GM23338 (cell line): Measurements from ENCODE around the gene MYO5A. TPM values are rescaled to one million over a fixed set of nuclear protein-coding genes. Genes with fewer than 3 reads are reported as not detected.

ENCODE experiments used
- ATAC-seq: fragments of 200-7000 bp; cut with Tn5 transposase; 3 replicates; pipeline ENCODE4 v1.9.1; 2020
- DNase-seq: peaks from one replicate; pipeline ENCODE4 v3.0.0-alpha.2; 2015; ENCODE audit warnings: low spot score
- H2AFZ ChIP-seq: fragments of 200-600 bp; sonication (generic); 2 replicates; pipeline ENCODE4 v1.8.0; 2016; ENCODE audit warnings: antibody characterized with exemption, mild to moderate bottlenecking, moderate library complexity
- H3F3A ChIP-seq: fragments of 200-600 bp; sonication (generic); replicated peaks from 2 replicates; pipeline ENCODE4 v1.8.0; 2017; ENCODE audit warnings: antibody characterized with exemption, mixed run types, low read depth
- H3K27ac ChIP-seq: fragments of 200-600 bp; sonication (generic); 2 replicates; pipeline ENCODE4 v1.6.1; 2016; ENCODE audit warnings: low read depth
- H3K27me3 ChIP-seq: fragments of 200-600 bp; sonication (generic); 2 replicates; pipeline ENCODE4 v1.8.0; 2016; ENCODE audit warnings: mild to moderate bottlenecking, mixed run types, moderate library complexity; ENCODE audit not compliant: insufficient read depth
- H3K36me3 ChIP-seq: fragments of 200-600 bp; sonication (generic); 2 replicates; pipeline ENCODE4 v1.8.0; 2016; ENCODE audit warnings: mild to moderate bottlenecking; ENCODE audit not compliant: insufficient read depth
- H3K4me1 ChIP-seq: fragments of 200-600 bp; sonication (generic); 2 replicates; pipeline ENCODE4 v1.8.0; 2016; ENCODE audit warnings: mild to moderate bottlenecking, moderate library complexity; ENCODE audit not compliant: insufficient read depth
- H3K4me2 ChIP-seq: fragments of 200-600 bp; sonication (generic); 2 replicates; pipeline ENCODE4 v1.7.1; 2017; ENCODE audit warnings: mixed run types
- H3K4me3 ChIP-seq: fragments of 200-600 bp; sonication (generic); 2 replicates; pipeline ENCODE4 v1.6.1; 2016; ENCODE audit warnings: mixed run types
- H3K79me2 ChIP-seq: fragments of 200-600 bp; sonication (generic); replicated peaks from 2 replicates; pipeline ENCODE4 v1.8.0; 2017; ENCODE audit warnings: mild to moderate bottlenecking; ENCODE audit not compliant: insufficient read depth
- H3K9me2 ChIP-seq: fragments of 200-600 bp; sonication (generic); 2 replicates; pipeline ENCODE4 v1.8.0; 2017; ENCODE audit not compliant: insufficient read depth
- H4K20me1 ChIP-seq: fragments of 200-600 bp; sonication (generic); replicated peaks from 2 replicates; pipeline ENCODE4 v1.8.0; 2017; ENCODE audit warnings: mild to moderate bottlenecking; ENCODE audit not compliant: insufficient read depth
- H3K27ac Mint-ChIP-seq: 2 replicates; pipeline ENCODE4 v1.8.0; 2020; ENCODE audit warnings: inconsistent platforms, mild to moderate bottlenecking, moderate library complexity, mixed read lengths
- H3K27me3 Mint-ChIP-seq: 3 replicates; pipeline ENCODE4 v1.8.0; 2022; ENCODE audit warnings: low read depth, mild to moderate bottlenecking, moderate library complexity, mixed read lengths, inconsistent platforms; ENCODE audit not compliant: insufficient read depth, poor library complexity
- H3K36me3 Mint-ChIP-seq: 3 replicates; pipeline ENCODE4 v1.8.0; 2021; ENCODE audit warnings: low read depth, mild to moderate bottlenecking, inconsistent platforms, moderate library complexity, mixed read lengths
- H3K4me1 Mint-ChIP-seq: 3 replicates; pipeline ENCODE4 v1.8.0; 2020; ENCODE audit warnings: mild to moderate bottlenecking, inconsistent platforms, mixed read lengths
- H3K4me3 Mint-ChIP-seq: 3 replicates; pipeline ENCODE4 v1.8.0; 2021; ENCODE audit warnings: moderate library complexity, mild to moderate bottlenecking, inconsistent platforms, mixed read lengths
- H3K9me3 Mint-ChIP-seq: 3 replicates; pipeline ENCODE4 v1.8.0; 2020; ENCODE audit warnings: moderate library complexity, mild to moderate bottlenecking, inconsistent platforms, mixed read lengths
- CREB1 ChIP-seq: fragments of 250-450 bp; sonication (Bioruptor Pico); IDR thresholded peaks from 2 replicates; pipeline ENCODE4 v1.5.0; 2020; ENCODE audit warnings: low read depth, mild to moderate bottlenecking, moderate library complexity
- EZH2 ChIP-seq: fragments of 200-600 bp; sonication (generic); IDR thresholded peaks from one replicate; pipeline ENCODE4 v1.8.0; 2017; ENCODE audit warnings: antibody characterized with exemption, mild to moderate bottlenecking, low read depth; ENCODE audit not compliant: unreplicated experiment
- EZH2phosphoT487 ChIP-seq: fragments of 200-600 bp; sonication (generic); IDR thresholded peaks from one replicate; pipeline ENCODE4 v1.8.1; 2018; ENCODE audit warnings: antibody characterized with exemption; ENCODE audit not compliant: unreplicated experiment
- JUNB ChIP-seq: IDR thresholded peaks from one replicate; pipeline ENCODE4 v1.6.1; 2016; ENCODE audit warnings: antibody characterized with exemption; ENCODE audit not compliant: unreplicated experiment
- NANOG ChIP-seq: IDR thresholded peaks from 2 replicates; pipeline ENCODE4 v1.6.1; 2016; ENCODE audit warnings: antibody characterized with exemption, borderline replicate concordance
- POLR2AphosphoS5 ChIP-seq: IDR thresholded peaks from 2 replicates; pipeline ENCODE4 v1.6.1; 2016; ENCODE audit warnings: antibody characterized with exemption, low read depth
- STAT1 ChIP-seq: IDR thresholded peaks from one replicate; pipeline ENCODE4 v1.6.1; 2016; ENCODE audit warnings: antibody characterized with exemption; ENCODE audit not compliant: unreplicated experiment
- ZNF114 ChIP-seq: fragments of 250-450 bp; sonication (Bioruptor Pico); IDR thresholded peaks from 2 replicates; pipeline ENCODE4 v1.5.0; 2020; ENCODE audit warnings: mild to moderate bottlenecking, moderate library complexity
- ZNF331 ChIP-seq: fragments of 250-450 bp; sonication (Bioruptor Pico); IDR thresholded peaks from 2 replicates; pipeline ENCODE4 v1.5.0; 2020; ENCODE audit warnings: low read depth, mild to moderate bottlenecking, moderate library complexity
- polyA plus RNA-seq: library from polyadenylated mRNA; unstranded; fragments of >200 nt; fragmentation: Nextera tagmentation; extraction: Ambion mirVana; gene quantifications from 2 replicates; pipeline ENCODE4 v1.2.1, GENCODE V29; 2016
- total RNA-seq: library from RNA; depleted of rRNA; stranded (reverse); fragments of >200 nt; shearing (Covaris generic); gene quantifications from 2 replicates; pipeline ENCODE4 v1.2.3, GENCODE V29; 2014
- TF ChIP-seq, protein P1 (sequence below): IDR thresholded peaks from 2 replicates; pipeline ENCODE4 v1.6.1; 2016; ENCODE audit warnings: antibody characterized with exemption
- TF ChIP-seq, protein P2 (sequence below): IDR thresholded peaks from one replicate; pipeline ENCODE4 v1.6.1; 2018; ENCODE audit warnings: antibody characterized with exemption; ENCODE audit not compliant: unreplicated experiment
- TF ChIP-seq, protein P3 (sequence below): fragments of 250-450 bp; sonication (Bioruptor Pico); IDR thresholded peaks from 2 replicates; pipeline ENCODE4 v1.5.0; 2020; ENCODE audit warnings: mild to moderate bottlenecking, moderate library complexity
- TF ChIP-seq, protein P4 (sequence below), 2 experiments: fragments of 200-600 bp in 1 of 2; sonication (generic) in 1 of 2; conservative IDR thresholded peaks; 2 replicates each; pipeline versions ENCODE4 v1.5.1 to v1.6.1; 2016 to 2017; ENCODE audit warnings: antibody characterized with exemption in 2 of 2, low read depth in 2 of 2, mild to moderate bottlenecking in 2 of 2, moderate library complexity in 1 of 2

Gene MYO5A
- total and polyA plus RNA-seq, 2 experiments from 2014 or later, result 5.7 to 31.8 TPM

DNA sequence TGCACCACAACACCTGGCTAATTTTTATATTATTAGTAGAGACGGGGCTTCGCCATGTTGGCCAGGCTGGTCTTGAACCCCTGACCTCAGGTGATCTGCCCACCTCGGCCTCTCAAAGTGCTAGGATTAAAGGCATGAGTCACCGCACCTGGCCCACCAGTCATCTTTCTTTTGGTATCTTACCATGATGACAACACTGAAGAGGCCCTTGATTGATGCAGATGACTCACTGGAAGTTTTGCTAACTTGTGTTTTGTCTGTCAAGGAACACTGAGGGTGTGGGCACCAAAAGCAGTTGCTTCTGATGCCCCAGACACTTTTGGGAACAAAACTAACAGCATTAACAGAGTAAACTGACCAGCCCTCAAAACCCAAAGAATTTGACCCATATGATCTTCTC lies 88.3 kb downstream of the MYO5A start:
- ATAC-seq, result no peak
- no peak overlapping the region for H2AFZ ChIP-seq
- TF ChIP-seq NANOG (no peak), POLR2AphosphoS5 (no peak), ZNF114 (CRISPR knock-in tag) (no peak), EZH2 (no peak), CREB1 (CRISPR knock-in tag) (no peak), STAT1 (no peak), JUNB (no peak), ZNF331 (no peak), EZH2phosphoT487 (no peak)
- TF ChIP-seq, protein P1, sequence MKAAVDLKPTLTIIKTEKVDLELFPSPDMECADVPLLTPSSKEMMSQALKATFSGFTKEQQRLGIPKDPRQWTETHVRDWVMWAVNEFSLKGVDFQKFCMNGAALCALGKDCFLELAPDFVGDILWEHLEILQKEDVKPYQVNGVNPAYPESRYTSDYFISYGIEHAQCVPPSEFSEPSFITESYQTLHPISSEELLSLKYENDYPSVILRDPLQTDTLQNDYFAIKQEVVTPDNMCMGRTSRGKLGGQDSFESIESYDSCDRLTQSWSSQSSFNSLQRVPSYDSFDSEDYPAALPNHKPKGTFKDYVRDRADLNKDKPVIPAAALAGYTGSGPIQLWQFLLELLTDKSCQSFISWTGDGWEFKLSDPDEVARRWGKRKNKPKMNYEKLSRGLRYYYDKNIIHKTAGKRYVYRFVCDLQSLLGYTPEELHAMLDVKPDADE, result no peak
- TF ChIP-seq, protein P2, sequence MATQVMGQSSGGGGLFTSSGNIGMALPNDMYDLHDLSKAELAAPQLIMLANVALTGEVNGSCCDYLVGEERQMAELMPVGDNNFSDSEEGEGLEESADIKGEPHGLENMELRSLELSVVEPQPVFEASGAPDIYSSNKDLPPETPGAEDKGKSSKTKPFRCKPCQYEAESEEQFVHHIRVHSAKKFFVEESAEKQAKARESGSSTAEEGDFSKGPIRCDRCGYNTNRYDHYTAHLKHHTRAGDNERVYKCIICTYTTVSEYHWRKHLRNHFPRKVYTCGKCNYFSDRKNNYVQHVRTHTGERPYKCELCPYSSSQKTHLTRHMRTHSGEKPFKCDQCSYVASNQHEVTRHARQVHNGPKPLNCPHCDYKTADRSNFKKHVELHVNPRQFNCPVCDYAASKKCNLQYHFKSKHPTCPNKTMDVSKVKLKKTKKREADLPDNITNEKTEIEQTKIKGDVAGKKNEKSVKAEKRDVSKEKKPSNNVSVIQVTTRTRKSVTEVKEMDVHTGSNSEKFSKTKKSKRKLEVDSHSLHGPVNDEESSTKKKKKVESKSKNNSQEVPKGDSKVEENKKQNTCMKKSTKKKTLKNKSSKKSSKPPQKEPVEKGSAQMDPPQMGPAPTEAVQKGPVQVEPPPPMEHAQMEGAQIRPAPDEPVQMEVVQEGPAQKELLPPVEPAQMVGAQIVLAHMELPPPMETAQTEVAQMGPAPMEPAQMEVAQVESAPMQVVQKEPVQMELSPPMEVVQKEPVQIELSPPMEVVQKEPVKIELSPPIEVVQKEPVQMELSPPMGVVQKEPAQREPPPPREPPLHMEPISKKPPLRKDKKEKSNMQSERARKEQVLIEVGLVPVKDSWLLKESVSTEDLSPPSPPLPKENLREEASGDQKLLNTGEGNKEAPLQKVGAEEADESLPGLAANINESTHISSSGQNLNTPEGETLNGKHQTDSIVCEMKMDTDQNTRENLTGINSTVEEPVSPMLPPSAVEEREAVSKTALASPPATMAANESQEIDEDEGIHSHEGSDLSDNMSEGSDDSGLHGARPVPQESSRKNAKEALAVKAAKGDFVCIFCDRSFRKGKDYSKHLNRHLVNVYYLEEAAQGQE, result no peak
- TF ChIP-seq, protein P3, sequence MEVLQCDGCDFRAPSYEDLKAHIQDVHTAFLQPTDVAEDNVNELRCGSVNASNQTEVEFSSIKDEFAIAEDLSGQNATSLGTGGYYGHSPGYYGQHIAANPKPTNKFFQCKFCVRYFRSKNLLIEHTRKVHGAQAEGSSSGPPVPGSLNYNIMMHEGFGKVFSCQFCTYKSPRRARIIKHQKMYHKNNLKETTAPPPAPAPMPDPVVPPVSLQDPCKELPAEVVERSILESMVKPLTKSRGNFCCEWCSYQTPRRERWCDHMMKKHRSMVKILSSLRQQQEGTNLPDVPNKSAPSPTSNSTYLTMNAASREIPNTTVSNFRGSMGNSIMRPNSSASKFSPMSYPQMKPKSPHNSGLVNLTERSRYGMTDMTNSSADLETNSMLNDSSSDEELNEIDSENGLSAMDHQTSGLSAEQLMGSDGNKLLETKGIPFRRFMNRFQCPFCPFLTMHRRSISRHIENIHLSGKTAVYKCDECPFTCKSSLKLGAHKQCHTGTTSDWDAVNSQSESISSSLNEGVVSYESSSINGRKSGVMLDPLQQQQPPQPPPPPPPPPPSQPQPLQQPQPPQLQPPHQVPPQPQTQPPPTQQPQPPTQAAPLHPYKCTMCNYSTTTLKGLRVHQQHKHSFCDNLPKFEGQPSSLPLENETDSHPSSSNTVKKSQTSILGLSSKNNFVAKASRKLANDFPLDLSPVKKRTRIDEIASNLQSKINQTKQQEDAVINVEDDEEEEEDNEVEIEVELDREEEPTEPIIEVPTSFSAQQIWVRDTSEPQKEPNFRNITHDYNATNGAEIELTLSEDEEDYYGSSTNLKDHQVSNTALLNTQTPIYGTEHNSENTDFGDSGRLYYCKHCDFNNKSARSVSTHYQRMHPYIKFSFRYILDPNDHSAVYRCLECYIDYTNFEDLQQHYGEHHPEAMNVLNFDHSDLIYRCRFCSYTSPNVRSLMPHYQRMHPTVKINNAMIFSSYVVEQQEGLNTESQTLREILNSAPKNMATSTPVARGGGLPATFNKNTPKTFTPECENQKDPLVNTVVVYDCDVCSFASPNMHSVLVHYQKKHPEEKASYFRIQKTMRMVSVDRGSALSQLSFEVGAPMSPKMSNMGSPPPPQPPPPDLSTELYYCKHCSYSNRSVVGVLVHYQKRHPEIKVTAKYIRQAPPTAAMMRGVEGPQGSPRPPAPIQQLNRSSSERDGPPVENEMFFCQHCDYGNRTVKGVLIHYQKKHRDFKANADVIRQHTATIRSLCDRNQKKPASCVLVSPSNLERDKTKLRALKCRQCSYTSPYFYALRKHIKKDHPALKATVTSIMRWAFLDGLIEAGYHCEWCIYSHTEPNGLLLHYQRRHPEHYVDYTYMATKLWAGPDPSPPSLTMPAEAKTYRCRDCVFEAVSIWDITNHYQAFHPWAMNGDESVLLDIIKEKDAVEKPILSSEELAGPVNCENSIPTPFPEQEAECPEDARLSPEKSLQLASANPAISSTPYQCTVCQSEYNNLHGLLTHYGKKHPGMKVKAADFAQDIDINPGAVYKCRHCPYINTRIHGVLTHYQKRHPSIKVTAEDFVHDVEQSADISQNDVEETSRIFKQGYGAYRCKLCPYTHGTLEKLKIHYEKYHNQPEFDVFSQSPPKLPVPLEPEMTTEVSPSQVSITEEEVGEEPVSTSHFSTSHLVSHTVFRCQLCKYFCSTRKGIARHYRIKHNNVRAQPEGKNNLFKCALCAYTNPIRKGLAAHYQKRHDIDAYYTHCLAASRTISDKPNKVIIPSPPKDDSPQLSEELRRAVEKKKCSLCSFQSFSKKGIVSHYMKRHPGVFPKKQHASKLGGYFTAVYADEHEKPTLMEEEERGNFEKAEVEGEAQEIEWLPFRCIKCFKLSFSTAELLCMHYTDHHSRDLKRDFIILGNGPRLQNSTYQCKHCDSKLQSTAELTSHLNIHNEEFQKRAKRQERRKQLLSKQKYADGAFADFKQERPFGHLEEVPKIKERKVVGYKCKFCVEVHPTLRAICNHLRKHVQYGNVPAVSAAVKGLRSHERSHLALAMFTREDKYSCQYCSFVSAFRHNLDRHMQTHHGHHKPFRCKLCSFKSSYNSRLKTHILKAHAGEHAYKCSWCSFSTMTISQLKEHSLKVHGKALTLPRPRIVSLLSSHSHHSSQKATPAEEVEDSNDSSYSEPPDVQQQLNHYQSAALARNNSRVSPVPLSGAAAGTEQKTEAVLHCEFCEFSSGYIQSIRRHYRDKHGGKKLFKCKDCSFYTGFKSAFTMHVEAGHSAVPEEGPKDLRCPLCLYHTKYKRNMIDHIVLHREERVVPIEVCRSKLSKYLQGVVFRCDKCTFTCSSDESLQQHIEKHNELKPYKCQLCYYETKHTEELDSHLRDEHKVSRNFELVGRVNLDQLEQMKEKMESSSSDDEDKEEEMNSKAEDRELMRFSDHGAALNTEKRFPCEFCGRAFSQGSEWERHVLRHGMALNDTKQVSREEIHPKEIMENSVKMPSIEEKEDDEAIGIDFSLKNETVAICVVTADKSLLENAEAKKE (CRISPR knock-in tag), result no peak
- TF ChIP-seq, protein P4, sequence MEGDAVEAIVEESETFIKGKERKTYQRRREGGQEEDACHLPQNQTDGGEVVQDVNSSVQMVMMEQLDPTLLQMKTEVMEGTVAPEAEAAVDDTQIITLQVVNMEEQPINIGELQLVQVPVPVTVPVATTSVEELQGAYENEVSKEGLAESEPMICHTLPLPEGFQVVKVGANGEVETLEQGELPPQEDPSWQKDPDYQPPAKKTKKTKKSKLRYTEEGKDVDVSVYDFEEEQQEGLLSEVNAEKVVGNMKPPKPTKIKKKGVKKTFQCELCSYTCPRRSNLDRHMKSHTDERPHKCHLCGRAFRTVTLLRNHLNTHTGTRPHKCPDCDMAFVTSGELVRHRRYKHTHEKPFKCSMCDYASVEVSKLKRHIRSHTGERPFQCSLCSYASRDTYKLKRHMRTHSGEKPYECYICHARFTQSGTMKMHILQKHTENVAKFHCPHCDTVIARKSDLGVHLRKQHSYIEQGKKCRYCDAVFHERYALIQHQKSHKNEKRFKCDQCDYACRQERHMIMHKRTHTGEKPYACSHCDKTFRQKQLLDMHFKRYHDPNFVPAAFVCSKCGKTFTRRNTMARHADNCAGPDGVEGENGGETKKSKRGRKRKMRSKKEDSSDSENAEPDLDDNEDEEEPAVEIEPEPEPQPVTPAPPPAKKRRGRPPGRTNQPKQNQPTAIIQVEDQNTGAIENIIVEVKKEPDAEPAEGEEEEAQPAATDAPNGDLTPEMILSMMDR (conservative IDR thresholded peaks at IDR 0.05; ENCODE audit: low read depth in 2 of 2), result no peak
- peaks cover 10% of the 10 kb centered on the region; the same call in 1 of the 2 replicates for H3K4me1 ChIP-seq
- no peaks in the 10 kb centered on the region for H3K27me3 ChIP-seq
- H3K27me3 Mint-ChIP-seq, result peaks cover 4% of the 10 kb centered on the region
- H3K4me1 Mint-ChIP-seq, result peaks cover 18% of the 10 kb centered on the region
- peaks cover 10% of the 10 kb centered on the region; the same call in 1 of the 2 replicates for H3K9me2 ChIP-seq
- H3K27ac ChIP-seq, result no peak overlapping the region
- no peaks in the 10 kb centered on the region for H3F3A ChIP-seq
- 0 out of 2 replicates have a peak, but pooled peaks cover 4% of the 10 kb centered on the region for H4K20me1 ChIP-seq
- no peak overlapping the region for H3K4me3 Mint-ChIP-seq
- peaks cover 9% of the 10 kb centered on the region; the same call in 1 of the 2 replicates for H3K79me2 ChIP-seq
- H3K4me3 ChIP-seq, result no peak overlapping the region
- H3K36me3 Mint-ChIP-seq, result peaks cover 4% of the 10 kb centered on the region
- no peaks in the 10 kb centered on the region for H3K36me3 ChIP-seq
- no peak overlapping the region for H3K27ac Mint-ChIP-seq
- no peak overlapping the region for H3K4me2 ChIP-seq
- no peak for DNase-seq
- peaks cover 4% of the 10 kb centered on the region for H3K9me3 Mint-ChIP-seq
